ENCODE results near the gene C6orf52. TPM values are rescaled to one million over a fixed set of nuclear protein-coding genes. Genes with fewer than 3 reads are reported as not detected.

Gene C6orf52
- total RNA-seq, 3 donors from 2014 or later, result 1.3 TPM; not detected in 2

- Histone ChIP-seq H3K27ac (peak overlapping the region; percentile 81 to 85), H3K4me1 (peaks cover 10 to 11% of the 10 kb centered on the region in 2 donors), H3K27me3 (no peaks in the 10 kb centered on the region), H3K36me3 (no peaks in the 10 kb centered on the region), H3K9me3 (no peaks in the 10 kb centered on the region), H3K4me3 (peak overlapping the region; percentile 64 to 67 (median 66))
- intact Hi-C loops (cut with DNase I; ENCODE audit: low total_unique reads), result no loop called here
- no peak for DNase-seq (ENCODE audit: low spot score in 2 of 2)
- no peak for TF ChIP-seq POLR2A (IDR thresholded peaks at IDR 0.05)
- no peak for TF ChIP-seq CTCF (IDR thresholded peaks at IDR 0.05)
- TF ChIP-seq POLR2AphosphoS5 (IDR thresholded peaks at IDR 0.05), result peak in 2 of 3 donors; percentile 29 to 50
Observed at GRCh38 chr6:10720265-10720959, 26.0 kb upstream of the C6orf52 start.

GRCh38 chr6:10719964-10720264 is 25.5 kb upstream of the C6orf52 start:
- no peaks in the 10 kb centered on the region for H3K36me3 ChIP-seq
- H3K9me3 ChIP-seq, result no peaks in the 10 kb centered on the region
- TF ChIP-seq CTCF (IDR thresholded peaks at IDR 0.05) (no peak), POLR2A (IDR thresholded peaks at IDR 0.05) (no peak), POLR2AphosphoS5 (IDR thresholded peaks at IDR 0.05) (no peak)
- intact Hi-C loops (cut with DNase I; ENCODE audit: low total_unique reads), result no loop called here
- H3K4me3 ChIP-seq, result peak overlapping the region; percentile 64 to 67 (median 66)
- H3K4me1 ChIP-seq, result peaks cover 9 to 10% of the 10 kb centered on the region in 2 donors
- H3K27ac ChIP-seq, result peak overlapping the region; percentile 81 to 85
- DNase-seq (ENCODE audit: low spot score in 2 of 2), result no peak
- no peaks in the 10 kb centered on the region for H3K27me3 ChIP-seq

- Histone ChIP-seq H3K4me1 (peaks cover 4 to 6% of the 10 kb centered on the region in 2 donors), H3K27ac (peak overlapping the region; percentile 81 to 85), H3K4me3 (peak overlapping the region; percentile 64 to 67 (median 66)), H3K27me3 (no peaks in the 10 kb centered on the region), H3K36me3 (no peaks in the 10 kb centered on the region), H3K9me3 (no peaks in the 10 kb centered on the region)
- no peak for DNase-seq (ENCODE audit: low spot score in 2 of 2)
- intact Hi-C loops (cut with DNase I; ENCODE audit: low total_unique reads), result no loop called here
- no peak for TF ChIP-seq POLR2A (IDR thresholded peaks at IDR 0.05)
- TF ChIP-seq CTCF (IDR thresholded peaks at IDR 0.05), result no peak
- no peak for TF ChIP-seq POLR2AphosphoS5 (IDR thresholded peaks at IDR 0.05)
Observed at GRCh38 chr6:10719296-10719963, 25.0 kb upstream of the C6orf52 start.

GRCh38 chr6:10713962-10714361 is 19.5 kb upstream of the C6orf52 start:
- TF ChIP-seq POLR2AphosphoS5 (IDR thresholded peaks at IDR 0.05), result no peak
- TF ChIP-seq CTCF (IDR thresholded peaks at IDR 0.05), result no peak
- TF ChIP-seq POLR2A (IDR thresholded peaks at IDR 0.05), result no peak
- no peaks in the 10 kb centered on the region for H3K36me3 ChIP-seq

GRCh38 chr6:10696655-10697054 is 2.2 kb upstream of the C6orf52 start:
- Histone ChIP-seq H3K4me3 (no peak overlapping the region), H3K27me3 (no peaks in the 10 kb centered on the region), H3K9me3 (no peaks in the 10 kb centered on the region), H3K27ac (no peak overlapping the region), H3K4me1 (peaks cover 6 to 10% of the 10 kb centered on the region in 2 donors), H3K36me3 (no peaks in the 10 kb centered on the region)
- no peak for DNase-seq (ENCODE audit: low spot score in 2 of 2)
- TF ChIP-seq POLR2A (IDR thresholded peaks at IDR 0.05) (no peak), CTCF (IDR thresholded peaks at IDR 0.05) (no peak), POLR2AphosphoS5 (IDR thresholded peaks at IDR 0.05) (no peak)
- intact Hi-C loops (cut with DNase I; ENCODE audit: low total_unique reads), result no loop called here

More at GRCh38 chr6:10713962-10714361, 19.5 kb upstream of the C6orf52 start:
- Histone ChIP-seq H3K9me3 (no peaks in the 10 kb centered on the region), H3K4me1 (no peaks in the 10 kb centered on the region), H3K27me3 (no peaks in the 10 kb centered on the region), H3K27ac (peak overlapping the region; percentile 27 to 37), H3K4me3 (no peak overlapping the region)
- no peak for DNase-seq (ENCODE audit: low spot score in 2 of 2)
- intact Hi-C loops (cut with DNase I; ENCODE audit: low total_unique reads), result no loop called here
